ENCODE measurements around the gene RASGRF1.

GRCh38 chr15:79007066-79007465 is 83.5 kb downstream of the RASGRF1 start:
- TF ChIP-seq CTCF (IDR thresholded peaks at IDR 0.05) (no peak), POLR2A (IDR thresholded peaks at IDR 0.05) (no peak)

Data from ovary (tissue), 3 donors.